ENCODE results near the gene REG1B. TPM values are rescaled to one million over a fixed set of nuclear protein-coding genes. Genes with fewer than 3 reads are reported as not detected.

REG1B gene
- polyA plus RNA-seq = over 10,000 TPM in 1 of 3 donors, 10 to 100 TPM in 1, 1 to 10 TPM in 1; 7.2 to 24,061 (median 17.0) TPM

- no peak within 1 kb of the TSS for H3K27ac ChIP-seq (ENCODE audit: low read depth, low read length)
- 61 to 77% (median 71%) methylated on average over 2 of the region's 2 CpGs for WGBS, 3 donors
These were observed at the start of gene REG1B for GRCh38 chr2:79087785-79088364. Gene REG1B, minus strand, starts transcription at chr2:79087993. Its CDS starts 381 bp downstream, at chr2:79087612.

- H3K27ac ChIP-seq (ENCODE audit: low read depth, low read length) = no peak overlapping the region
- 33 to 82% (median 79%) methylated on average over 4 of the region's 4 CpGs for WGBS, 3 donors
These were observed 43.9 kb upstream of the REG1B start for GRCh38 chr2:79131687-79132086.

GRCh38 chr2:79129804-79130203, 42.0 kb upstream of the REG1B start:
- H3K27ac ChIP-seq (ENCODE audit: low read depth, low read length) = no peak overlapping the region

- WGBS, 3 donors = 61 to 73% (median 72%) methylated on average over 6 of the region's 6 CpGs
These were observed 41.5 kb upstream of the REG1B start for GRCh38 chr2:79129260-79129659.

GRCh38 chr2:79128406-79128805, 40.6 kb upstream of the REG1B start:
- no peak overlapping the region for H3K27ac ChIP-seq (ENCODE audit: low read depth, low read length)
- 81 to 89% (median 87%) methylated on average over 3 of the region's 3 CpGs for WGBS, 3 donors

More at GRCh38 chr2:79129260-79129659, 41.5 kb upstream of the REG1B start:
- H3K27ac ChIP-seq (ENCODE audit: low read depth, low read length) = no peak overlapping the region

GRCh38 chr2:79125721-79125985, 37.9 kb upstream of the REG1B start:
- H3K27ac ChIP-seq (ENCODE audit: low read depth, low read length) = no peak overlapping the region
- WGBS, 3 donors = 50 to 98% (median 89%) methylated on average over 3 of the region's 3 CpGs

- WGBS, 3 donors = 37 to 68% (median 56%) methylated on average over 9 of the region's 9 CpGs
- H3K27ac ChIP-seq (ENCODE audit: low read depth, low read length) = no peak overlapping the region
These were observed 37.3 kb upstream of the REG1B start for GRCh38 chr2:79124907-79125720.

- H3K27ac ChIP-seq (ENCODE audit: low read depth, low read length) = no peak overlapping the region
- 47 to 94% (median 93%) methylated on average over 2 of the region's 2 CpGs for WGBS, 3 donors
These were observed 34.9 kb upstream of the REG1B start for GRCh38 chr2:79122676-79123075.

- 29 to 69% (median 68%) methylated on average over 6 of the region's 6 CpGs for WGBS, 3 donors
- H3K27ac ChIP-seq (ENCODE audit: low read depth, low read length) = no peak within 1 kb of the TSS
These were observed 32.5 kb upstream of the REG1B start, which contains the start of gene REG1A for GRCh38 chr2:79120194-79120713. Gene REG1A, plus strand, starts transcription at chr2:79120488. Its CDS starts 374 bp downstream, at chr2:79120862.

- WGBS, 3 donors = 17 to 63% (median 47%) methylated on average over 2 of the region's 2 CpGs
- no peak overlapping the region for H3K27ac ChIP-seq (ENCODE audit: low read depth, low read length)
These were observed 29.5 kb upstream of the REG1B start for GRCh38 chr2:79116997-79117928.

- WGBS, 3 donors = 29 to 72% (median 64%) methylated on average over 3 of the region's 3 CpGs
- no peak overlapping the region for H3K27ac ChIP-seq (ENCODE audit: low read depth, low read length)
These were observed 27.2 kb upstream of the REG1B start for GRCh38 chr2:79114797-79115494.

GRCh38 chr2:79112269-79112668, 24.5 kb upstream of the REG1B start:
- 94 to 95% (median 94%) methylated on average over 3 of the region's 3 CpGs for WGBS, 3 donors
- H3K27ac ChIP-seq (ENCODE audit: low read depth, low read length) = no peak overlapping the region

- 78 to 91% (median 87%) methylated on average over 2 of the region's 2 CpGs for WGBS, 3 donors
These were observed 17.5 kb upstream of the REG1B start for GRCh38 chr2:79105259-79105658.

GRCh38 chr2:79103214-79103613, 15.4 kb upstream of the REG1B start:
- 66 to 89% (median 69%) methylated on average over 2 of the region's 2 CpGs for WGBS, 3 donors
- H3K27ac ChIP-seq (ENCODE audit: low read depth, low read length) = no peak overlapping the region

More at GRCh38 chr2:79105259-79105658, 17.5 kb upstream of the REG1B start:
- H3K27ac ChIP-seq (ENCODE audit: low read depth, low read length) = no peak overlapping the region

- WGBS, 3 donors = 78 to 88% (median 79%) methylated on average over 2 of the region's 2 CpGs
- no peak overlapping the region for H3K27ac ChIP-seq (ENCODE audit: low read depth, low read length)
These were observed 13.2 kb upstream of the REG1B start for GRCh38 chr2:79101024-79101423.

GRCh38 chr2:79100285-79100684, 12.5 kb upstream of the REG1B start:
- no peak overlapping the region for H3K27ac ChIP-seq (ENCODE audit: low read depth, low read length)
- WGBS, 3 donors = 76 to 84% (median 77%) methylated on average over 1 of the region's 1 CpG

GRCh38 chr2:79099140-79099686, 11.4 kb upstream of the REG1B start:
- H3K27ac ChIP-seq (ENCODE audit: low read depth, low read length) = no peak overlapping the region
- WGBS, 3 donors = 44 to 51% (median 49%) methylated on average over 7 of the region's 7 CpGs

- 91 to 93% (median 92%) methylated on average over 6 of the region's 6 CpGs for WGBS, 3 donors
- H3K27ac ChIP-seq (ENCODE audit: low read depth, low read length) = no peak overlapping the region
These were observed 10.1 kb upstream of the REG1B start for GRCh38 chr2:79097843-79098242.

Data from adipose tissue (tissue), 3 donors.